H9 (cell line): ENCODE measurements around the gene KIF14. TPM values are rescaled to one million over a fixed set of nuclear protein-coding genes. Genes with fewer than 3 reads are reported as not detected.

Experiments
- DNase-seq: peaks from one replicate; pipeline ENCODE4 v3.0.0-alpha.2; 2017
- H2AFZ ChIP-seq: one replicate; pipeline ENCODE4 v1.6.1; 2013; ENCODE audit warnings: mild to moderate bottlenecking, low read length, control low read depth, moderate library complexity
- H2AK5ac ChIP-seq: 2 replicates; pipeline ENCODE4 v1.6.1; 2013; ENCODE audit warnings: low read length, control low read depth, mixed read lengths; ENCODE audit not compliant: insufficient read length
- H2BK120ac ChIP-seq: one replicate; pipeline ENCODE4 v1.6.1; 2013; ENCODE audit warnings: low read depth, mild to moderate bottlenecking, low read length, control low read depth, inconsistent platforms; ENCODE audit not compliant: poor library complexity, severe bottlenecking
- H2BK12ac ChIP-seq: 2 replicates; pipeline ENCODE4 v1.6.1; 2013; ENCODE audit warnings: low read length, control low read depth, mixed read lengths, low read depth; ENCODE audit not compliant: insufficient read length
- H2BK15ac ChIP-seq: 2 replicates; pipeline ENCODE4 v1.6.1; 2013; ENCODE audit warnings: low read depth, low read length, control low read depth
- H2BK20ac ChIP-seq: one replicate; pipeline ENCODE4 v1.6.1; 2013; ENCODE audit warnings: low read depth, mild to moderate bottlenecking, low read length, control low read depth, inconsistent platforms; ENCODE audit not compliant: poor library complexity, severe bottlenecking
- H2BK5ac ChIP-seq: 2 replicates; pipeline ENCODE4 v1.6.1; 2013; ENCODE audit warnings: low read length, control low read depth, mixed read lengths; ENCODE audit not compliant: insufficient read length
- H3K14ac ChIP-seq: 2 replicates; pipeline ENCODE4 v1.6.1; 2013; ENCODE audit warnings: low read length, control low read depth; ENCODE audit not compliant: insufficient read depth
- H3K18ac ChIP-seq: 2 replicates; pipeline ENCODE4 v1.6.1; 2013; ENCODE audit warnings: low read depth, mild to moderate bottlenecking, mixed read lengths, low read length, control low read depth; ENCODE audit not compliant: insufficient read length
- H3K23ac ChIP-seq: 2 replicates; pipeline ENCODE4 v1.6.1; 2013; ENCODE audit warnings: low read length, control low read depth, mixed read lengths, low read depth; ENCODE audit not compliant: insufficient read length
- H3K23me2 ChIP-seq: 2 replicates; pipeline ENCODE4 v1.6.1; 2013; ENCODE audit warnings: low read depth, mild to moderate bottlenecking, mixed read lengths, low read length, control low read depth; ENCODE audit not compliant: insufficient read length, poor library complexity, severe bottlenecking
- H3K27ac ChIP-seq: 2 replicates; pipeline ENCODE4 v1.5.1; 2013; ENCODE audit warnings: low read length, control low read depth, mixed read lengths, low read depth; ENCODE audit not compliant: insufficient read length
- H3K27me3 ChIP-seq: 2 replicates; pipeline ENCODE4 v1.6.1; 2013; ENCODE audit warnings: low read length, control low read depth, inconsistent platforms; ENCODE audit not compliant: insufficient read depth
- H3K4ac ChIP-seq: 2 replicates; pipeline ENCODE4 v1.6.1; 2013; ENCODE audit warnings: low read depth, mild to moderate bottlenecking, control low read depth, inconsistent platforms, low read length, moderate library complexity
- H3K4me1 ChIP-seq: 2 replicates; pipeline ENCODE4 v1.6.1; 2013; ENCODE audit warnings: low read length, control low read depth, inconsistent platforms; ENCODE audit not compliant: insufficient read depth
- H3K4me2 ChIP-seq: 2 replicates; pipeline ENCODE4 v1.6.1; 2013; ENCODE audit warnings: low read length, control low read depth, mixed read lengths; ENCODE audit not compliant: insufficient read length, insufficient read depth
- H3K56ac ChIP-seq: 2 replicates; pipeline ENCODE4 v1.6.1; 2013; ENCODE audit warnings: low read depth, mild to moderate bottlenecking, mixed read lengths, low read length, control low read depth; ENCODE audit not compliant: insufficient read length
- H3K79me1 ChIP-seq: 2 replicates; pipeline ENCODE4 v1.6.1; 2013; ENCODE audit warnings: low read depth, mild to moderate bottlenecking, moderate library complexity, low read length, control low read depth, inconsistent platforms; ENCODE audit not compliant: insufficient read depth, poor library complexity, severe bottlenecking
- H3K79me2 ChIP-seq: 2 replicates; pipeline ENCODE4 v1.6.1; 2013; ENCODE audit warnings: low read length, control low read depth, inconsistent platforms; ENCODE audit not compliant: insufficient read depth
- H3K9ac ChIP-seq: 2 replicates; pipeline ENCODE4 v1.6.1; 2013; ENCODE audit warnings: low read length, control low read depth, mixed read lengths; ENCODE audit not compliant: insufficient read length; ENCODE audit errors: extremely low read depth
- H3K9me3 ChIP-seq: one replicate; pipeline ENCODE4 v1.6.1; 2013; ENCODE audit warnings: low read depth, low read length, inconsistent platforms; ENCODE audit not compliant: control insufficient read depth
- H3T11ph ChIP-seq: one replicate; pipeline ENCODE4 v1.6.1; 2013; ENCODE audit warnings: mild to moderate bottlenecking, low read length, control low read depth, inconsistent platforms
- H4K20me1 ChIP-seq: one replicate; pipeline ENCODE4 v1.6.1; 2013; ENCODE audit not compliant: control insufficient read depth, insufficient read length, insufficient read depth
- H4K5ac ChIP-seq: 2 replicates; pipeline ENCODE4 v1.6.1; 2013; ENCODE audit warnings: low read depth, mild to moderate bottlenecking, mixed read lengths, low read length, control low read depth; ENCODE audit not compliant: insufficient read length
- H4K8ac ChIP-seq: replicated peaks from 2 replicates; pipeline ENCODE4 v1.6.1; 2013; ENCODE audit warnings: low read length, control low read depth, mixed read lengths, low read depth; ENCODE audit not compliant: insufficient read length
- H4K91ac ChIP-seq: 2 replicates; pipeline ENCODE4 v1.6.1; 2013; ENCODE audit warnings: low read depth, mild to moderate bottlenecking, moderate library complexity, mixed read lengths, low read length, control low read depth; ENCODE audit not compliant: insufficient read length
- H3K27ac Mint-ChIP-seq, 3 experiments: 2 replicates in 2 of 3; 3 replicates in 1 of 3; pipeline ENCODE4 v1.8.0; 2020 to 2021; ENCODE audit warnings: mixed read lengths in 3 of 3, mild to moderate bottlenecking in 1 of 3, moderate library complexity in 1 of 3
- H3K27me3 Mint-ChIP-seq: 2 replicates; pipeline ENCODE4 v1.8.0; 2021; ENCODE audit warnings: low read depth, mild to moderate bottlenecking, moderate library complexity, mixed read lengths
- H3K36me3 Mint-ChIP-seq, 3 experiments: 2 replicates in 2 of 3; 3 replicates in 1 of 3; pipeline ENCODE4 v1.8.0; 2020 to 2021; ENCODE audit warnings: low read depth in 3 of 3, mixed read lengths in 3 of 3; ENCODE audit not compliant: insufficient read depth in 1 of 3
- H3K4me1 Mint-ChIP-seq, 2 experiments: 2 replicates each; pipeline ENCODE4 v1.8.0; 2020; ENCODE audit warnings: mixed read lengths in 2 of 2
- H3K4me3 Mint-ChIP-seq, 2 experiments: 2 replicates in 1 of 2; 3 replicates in 1 of 2; pipeline ENCODE4 v1.8.0; 2020 to 2021; ENCODE audit warnings: mild to moderate bottlenecking in 2 of 2, mixed read lengths in 2 of 2, moderate library complexity in 1 of 2
- H3K9me3 Mint-ChIP-seq, 2 experiments: 2 replicates in 1 of 2; 3 replicates in 1 of 2; pipeline ENCODE4 v1.8.0; 2020; ENCODE audit warnings: mild to moderate bottlenecking in 2 of 2, mixed read lengths in 2 of 2, moderate library complexity in 1 of 2
- WGBS: extraction: QIAGEN DNeasy Blood & Tissue Kit; methylation state at CpG from one replicate; pipeline ENCODE4 v1.1.7; 2013; ENCODE audit warnings: missing lambda C conversion rate, low lambda C conversion rate, mixed read lengths; ENCODE audit not compliant: insufficient read length; ENCODE audit errors: extremely low coverage; 5-methylcytosine and 5-hydroxymethylcytosine counted together
- total RNA-seq: library from RNA; stranded (reverse); gene quantifications from 2 replicates; pipeline ENCODE4 v1.2.1, GENCODE V29; 2021
- TF ChIP-seq, protein P1 (sequence below): fragments of 200-600 bp; sonication (generic); conservative IDR thresholded peaks from 3 replicates; pipeline ENCODE4 v1.8.0; 2021; ENCODE audit warnings: antibody characterized with exemption, mild to moderate bottlenecking

Gene KIF14
- total RNA-seq, 1 experiment from 2014 or later: 18.2 TPM

DNA sequence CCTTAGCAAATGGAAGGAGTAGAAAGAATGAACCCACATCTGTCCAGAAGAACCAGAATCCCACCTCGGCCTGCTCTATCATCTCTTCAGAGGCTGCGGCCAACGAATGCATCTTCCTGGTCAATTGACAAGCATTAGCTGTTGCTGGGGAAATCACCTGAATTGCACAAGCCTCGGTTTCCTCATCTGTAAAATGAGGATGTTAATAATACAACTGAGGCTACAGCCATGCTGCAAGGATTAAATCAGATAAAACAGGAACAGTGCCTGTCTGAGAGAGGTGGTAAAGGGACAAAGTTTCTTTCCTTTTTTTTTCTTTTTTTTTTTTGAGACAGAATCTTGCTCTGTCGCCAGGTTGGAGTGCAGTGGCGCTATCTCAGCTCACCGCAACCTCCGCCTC, 99.8 kb downstream of the KIF14 start:
- TF ChIP-seq, protein P1, sequence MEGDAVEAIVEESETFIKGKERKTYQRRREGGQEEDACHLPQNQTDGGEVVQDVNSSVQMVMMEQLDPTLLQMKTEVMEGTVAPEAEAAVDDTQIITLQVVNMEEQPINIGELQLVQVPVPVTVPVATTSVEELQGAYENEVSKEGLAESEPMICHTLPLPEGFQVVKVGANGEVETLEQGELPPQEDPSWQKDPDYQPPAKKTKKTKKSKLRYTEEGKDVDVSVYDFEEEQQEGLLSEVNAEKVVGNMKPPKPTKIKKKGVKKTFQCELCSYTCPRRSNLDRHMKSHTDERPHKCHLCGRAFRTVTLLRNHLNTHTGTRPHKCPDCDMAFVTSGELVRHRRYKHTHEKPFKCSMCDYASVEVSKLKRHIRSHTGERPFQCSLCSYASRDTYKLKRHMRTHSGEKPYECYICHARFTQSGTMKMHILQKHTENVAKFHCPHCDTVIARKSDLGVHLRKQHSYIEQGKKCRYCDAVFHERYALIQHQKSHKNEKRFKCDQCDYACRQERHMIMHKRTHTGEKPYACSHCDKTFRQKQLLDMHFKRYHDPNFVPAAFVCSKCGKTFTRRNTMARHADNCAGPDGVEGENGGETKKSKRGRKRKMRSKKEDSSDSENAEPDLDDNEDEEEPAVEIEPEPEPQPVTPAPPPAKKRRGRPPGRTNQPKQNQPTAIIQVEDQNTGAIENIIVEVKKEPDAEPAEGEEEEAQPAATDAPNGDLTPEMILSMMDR: no peak
- no peaks in the 10 kb centered on the region for H3K23me2 ChIP-seq
- WGBS: no CpG with 5 or more reads among the region's 8 CpGs
- no peaks in the 10 kb centered on the region for H3K79me2 ChIP-seq
- no peaks in the 10 kb centered on the region for H3K9me3 ChIP-seq
- H3K27ac ChIP-seq: no peak overlapping the region
- H3K23ac ChIP-seq: no peak overlapping the region
- H3K4me1 ChIP-seq: no peaks in the 10 kb centered on the region; the same call in 1 of the 2 replicates
- no peaks in the 10 kb centered on the region for H3K27me3 ChIP-seq
- no peak overlapping the region for H2AK5ac ChIP-seq
- H3K9ac ChIP-seq: no peak overlapping the region
- no peak for DNase-seq
- H4K20me1 ChIP-seq: no peaks in the 10 kb centered on the region
- no peak overlapping the region for H3K27ac Mint-ChIP-seq
- H3K4me2 ChIP-seq: no peak overlapping the region
- H3K4ac ChIP-seq: no peak overlapping the region
- no peaks in the 10 kb centered on the region for H3K9me3 Mint-ChIP-seq
- H3K27me3 Mint-ChIP-seq: no peaks in the 10 kb centered on the region
- H3K56ac ChIP-seq: no peak overlapping the region
- no peak overlapping the region for H3K14ac ChIP-seq
- H4K91ac ChIP-seq: no peak overlapping the region
- H4K8ac ChIP-seq: no peak overlapping the region
- H2BK20ac ChIP-seq: no peak overlapping the region
- H2BK12ac ChIP-seq: no peak overlapping the region
- no peak overlapping the region for H3K4me3 Mint-ChIP-seq
- no peak overlapping the region for H2BK120ac ChIP-seq
- no peak overlapping the region for H4K5ac ChIP-seq
- no peak overlapping the region for H2AFZ ChIP-seq
- no peaks in the 10 kb centered on the region for H3K36me3 Mint-ChIP-seq
- H3K79me1 ChIP-seq: no peaks in the 10 kb centered on the region
- no peak overlapping the region for H2BK5ac ChIP-seq
- H3K18ac ChIP-seq: no peak overlapping the region
- H3T11ph ChIP-seq: no peak overlapping the region
- no peak overlapping the region for H2BK15ac ChIP-seq
- H3K4me1 Mint-ChIP-seq: peaks cover 6 to 13% of the 10 kb centered on the region in 2 experiments
